Adrenal gland (tissue), 12 donors: ENCODE data around the gene DLGAP4. TPM values are rescaled to one million over a fixed set of nuclear protein-coding genes. Genes with fewer than 3 reads are reported as not detected.
A peak's percentile ranks its signal among the peaks of the same experiment; 100 is the strongest.

Experiments
- DNase-seq, 7 donors: peaks; one replicate each; pipeline ENCODE4 v3.0.0-alpha.2; 2019 to 2020
- H3K27ac ChIP-seq, 5 donors: fragments of 200-600 bp; sonication (generic) in 4 of 5; 1 replicate in 3 of 5; 2 replicates in 2 of 5; pipeline versions ENCODE4 v1.5.1 to v1.8.0; 2016 to 2020; ENCODE audit warnings: mild to moderate bottlenecking in 1 of 5
- H3K27me3 ChIP-seq: fragments of 200-600 bp; 2 replicates; pipeline ENCODE4 v1.8.0; 2021
- H3K36me3 ChIP-seq, 2 donors: fragments of 200-600 bp; replicated peaks in 1 of 2; 1 replicate in 1 of 2; 2 replicates in 1 of 2; pipeline versions ENCODE4 v1.5.1 to v1.8.0; 2018 to 2022
- H3K4me1 ChIP-seq, 2 donors: fragments of 200-600 bp; replicated peaks in 1 of 2; 1 replicate in 1 of 2; 2 replicates in 1 of 2; pipeline versions ENCODE4 v1.5.1 to v1.8.0; 2018 to 2021
- H3K4me3 ChIP-seq, 4 donors: fragments of 200-600 bp; sonication (generic) in 3 of 4; one replicate each; pipeline ENCODE4 v1.5.1; 2016 to 2018
- H3K9me3 ChIP-seq, 3 donors: fragments of 200-600 bp; sonication (generic) in 1 of 3; replicated peaks in 1 of 3; 1 replicate in 2 of 3; 2 replicates in 1 of 3; pipeline versions ENCODE4 v1.5.1 to v1.8.0; 2016 to 2021
- POLR2A ChIP-seq, 2 donors: fragments of 450-650 bp; IDR thresholded peaks; one replicate each; pipeline ENCODE4 v1.6.1; 2017; ENCODE audit warnings: antibody characterized with exemption in 2 of 2, mild to moderate bottlenecking in 2 of 2, moderate library complexity in 1 of 2
- WGBS, 4 donors: extraction: QIAGEN DNeasy Blood & Tissue Kit in 2 of 4; methylation state at CpG; one replicate each; pipeline versions ENCODE4 v1.1.5 to v1.1.7; 2013 to 2017; 5-methylcytosine and 5-hydroxymethylcytosine counted together
- intact Hi-C, 2 donors: fragments of 100-400 bp; cut with DNase I; formaldehyde crosslinking; loops; one replicate each; pipeline versions ENCODE4 v1.14.1 to v1.15.0; 2022 to 2023
- polyA plus RNA-seq, 3 donors: library from polyadenylated mRNA; stranded (reverse); fragments of 200-250 nt in 2 of 3; fragments of 350-450 nt in 1 of 3; fragmentation: Illumina TruSeq in 1 of 3; extraction: RNeasy Lipid Tissue Mini Kit (QIAGEN cat#74804) in 1 of 3; gene quantifications; one replicate each; pipeline ENCODE4 v1.2.3, GENCODE V29; 2013 to 2014
- total RNA-seq, 9 donors: library from RNA; depleted of rRNA in 4 of 9; stranded (reverse); fragments of >200 nt in 4 of 9; fragments of 120-200 nt in 1 of 9; fragmentation: NEBNext Ultra II Directional in 1 of 9; extraction: Animal tissue kit (Norgen Biotek cat#: 25700) in 1 of 9; gene quantifications; one replicate each; pipeline versions ENCODE4 v1.1.0 to v1.2.4, GENCODE V29; 2013 to 2023
- TF ChIP-seq, protein P1 (sequence below), 6 experiments: fragments of 450-650 bp in 4 of 6; fragments of 200-600 bp in 2 of 6; sonication (generic) in 1 of 6; IDR thresholded peaks; 1 replicate in 5 of 6; 2 replicates in 1 of 6; pipeline versions ENCODE4 v1.5.1 to v1.8.0; 2016 to 2021; ENCODE audit warnings: antibody characterized with exemption in 6 of 6, mild to moderate bottlenecking in 2 of 6, moderate library complexity in 1 of 6
- donor health status: healthy with polysubstance abuse.
- donor health status: Bipolar disorder and iron deficiency.
- donor health status: DM: yes; HTN: yes; CAD: no.
- donor health status: DM: no; HTN: no; CAD: no.
- donor health status: DM: no; HTN: no; CAD: no.
- donor health status: DM: yes; HTN: yes; CAD: no.

Gene DLGAP4
- total and polyA plus RNA-seq, 12 donors, result 13.5 to 95.2 (median 64.0) TPM

DNA sequence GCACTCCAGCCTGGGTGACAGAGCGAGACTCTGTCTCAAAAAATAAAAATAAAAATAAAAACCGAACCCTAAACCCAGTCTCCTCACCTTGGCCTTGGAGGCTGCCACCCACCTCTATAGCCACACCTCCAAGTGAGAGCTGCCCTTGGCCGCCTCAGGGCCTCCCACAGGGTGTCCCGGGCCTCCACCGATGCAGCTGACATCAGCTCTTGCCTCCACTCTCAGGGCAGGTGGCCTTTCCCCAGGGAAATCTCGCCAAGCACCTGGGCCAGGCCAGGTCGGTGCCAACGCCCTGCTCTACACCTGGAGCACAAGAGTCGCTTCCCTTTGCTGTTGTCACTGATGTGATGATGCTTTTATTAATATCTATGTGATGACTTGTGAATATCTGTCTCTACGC is 226.2 kb downstream of the DLGAP4 start:
- peaks cover 0 to 6% of the 10 kb centered on the region in 2 donors for H3K4me1 ChIP-seq
- H3K27me3 ChIP-seq, result no peaks in the 10 kb centered on the region
- peaks cover 0 to 5% of the 10 kb centered on the region in 2 donors for H3K36me3 ChIP-seq
- TF ChIP-seq POLR2A (IDR thresholded peaks at IDR 0.05), result no peak
- TF ChIP-seq, protein P1, sequence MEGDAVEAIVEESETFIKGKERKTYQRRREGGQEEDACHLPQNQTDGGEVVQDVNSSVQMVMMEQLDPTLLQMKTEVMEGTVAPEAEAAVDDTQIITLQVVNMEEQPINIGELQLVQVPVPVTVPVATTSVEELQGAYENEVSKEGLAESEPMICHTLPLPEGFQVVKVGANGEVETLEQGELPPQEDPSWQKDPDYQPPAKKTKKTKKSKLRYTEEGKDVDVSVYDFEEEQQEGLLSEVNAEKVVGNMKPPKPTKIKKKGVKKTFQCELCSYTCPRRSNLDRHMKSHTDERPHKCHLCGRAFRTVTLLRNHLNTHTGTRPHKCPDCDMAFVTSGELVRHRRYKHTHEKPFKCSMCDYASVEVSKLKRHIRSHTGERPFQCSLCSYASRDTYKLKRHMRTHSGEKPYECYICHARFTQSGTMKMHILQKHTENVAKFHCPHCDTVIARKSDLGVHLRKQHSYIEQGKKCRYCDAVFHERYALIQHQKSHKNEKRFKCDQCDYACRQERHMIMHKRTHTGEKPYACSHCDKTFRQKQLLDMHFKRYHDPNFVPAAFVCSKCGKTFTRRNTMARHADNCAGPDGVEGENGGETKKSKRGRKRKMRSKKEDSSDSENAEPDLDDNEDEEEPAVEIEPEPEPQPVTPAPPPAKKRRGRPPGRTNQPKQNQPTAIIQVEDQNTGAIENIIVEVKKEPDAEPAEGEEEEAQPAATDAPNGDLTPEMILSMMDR (IDR thresholded peaks at IDR 0.05), result no peak
- no peak overlapping the region for H3K4me3 ChIP-seq
- intact Hi-C loops, result no loop called here
- peak overlapping the region in 1 of 5 donors; percentile 41 for H3K27ac ChIP-seq
- H3K9me3 ChIP-seq, result no peaks in the 10 kb centered on the region
- peak in 2 of 7 donors; percentile 19 to 23 for DNase-seq
- 82 to 83% (median 83%) methylated on average over 7 to 10 of the region's 10 CpGs for WGBS, 4 donors

GRCh38 chr20:36532822-36533221 is 226.7 kb downstream of the DLGAP4 start:
- Histone ChIP-seq H3K36me3 (peaks cover 0 to under 1% of the 10 kb centered on the region in 2 donors), H3K4me3 (no peak overlapping the region), H3K9me3 (no peaks in the 10 kb centered on the region), H3K27me3 (no peaks in the 10 kb centered on the region), H3K27ac (peak overlapping the region in 1 of 5 donors; percentile 41), H3K4me1 (peaks cover 0 to 4% of the 10 kb centered on the region in 2 donors)
- DNase-seq, result peak in 3 of 7 donors; percentile 23 to 36 (median 24)
- no peak for TF ChIP-seq POLR2A (IDR thresholded peaks at IDR 0.05)
- TF ChIP-seq, protein P1 (IDR thresholded peaks at IDR 0.05), result no peak
- WGBS, 4 donors, result 56 to 100% (median 69%) methylated on average over 1 to 3 of the region's 3 CpGs
- intact Hi-C loops, result no loop called here

DNA sequence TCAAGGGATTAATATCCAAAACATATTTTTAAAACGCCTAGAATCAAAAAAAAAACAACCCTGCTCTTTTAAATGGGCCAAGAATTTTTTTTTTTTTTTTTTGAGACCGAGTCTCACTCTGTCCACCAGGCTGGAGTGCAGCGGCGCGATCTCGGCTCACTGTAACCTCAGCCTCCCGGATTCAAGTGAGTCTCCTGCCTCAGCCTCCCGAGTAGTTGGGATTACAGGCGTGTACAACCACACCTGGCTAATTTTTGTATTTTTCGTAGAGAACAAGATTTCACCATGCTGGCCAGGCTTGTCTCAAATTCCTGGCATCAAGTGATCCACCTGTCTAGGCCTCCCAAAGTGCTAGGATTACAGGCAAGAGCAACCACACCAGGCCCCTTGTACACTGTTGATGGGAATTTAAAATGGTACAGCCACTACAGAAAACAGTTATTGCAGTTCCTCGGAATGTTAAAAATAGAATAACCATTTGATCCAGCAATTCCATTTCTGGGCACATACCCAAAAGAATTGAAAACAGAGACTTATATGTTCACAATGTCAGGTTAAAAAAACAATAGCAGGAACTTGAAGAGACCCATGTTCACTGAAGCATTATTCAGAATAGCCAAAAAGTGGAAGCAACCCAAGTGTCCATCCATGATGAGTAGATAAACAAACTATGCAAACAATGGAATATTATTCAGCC is 232.0 kb downstream of the DLGAP4 start:
- intact Hi-C loops, result no loop called here
- no peak overlapping the region for H3K4me3 ChIP-seq
- peak in 1 of 7 donors; percentile 22 for DNase-seq
- 74 to 79% (median 77%) methylated on average over 11 of the region's 11 CpGs for WGBS, 4 donors
- H3K27ac ChIP-seq, result peak overlapping the region in 2 of 5 donors; percentile 2 to 41
- H3K4me1 ChIP-seq, result peaks cover 15 to 31% of the 10 kb centered on the region in 2 donors
- H3K36me3 ChIP-seq, result no peaks in the 10 kb centered on the region
- no peaks in the 10 kb centered on the region for H3K27me3 ChIP-seq
- TF ChIP-seq POLR2A (IDR thresholded peaks at IDR 0.05), result no peak
- TF ChIP-seq, protein P1 (IDR thresholded peaks at IDR 0.05), result peak in 1 of 6 experiments; percentile 3
- H3K9me3 ChIP-seq, result no peaks in the 10 kb centered on the region

GRCh38 chr20:36540551-36541211 is 234.5 kb downstream of the DLGAP4 start:
- DNase-seq, result peak in 3 of 7 donors; percentile 38 to 57 (median 52)
- Histone ChIP-seq H3K4me3 (peak overlapping the region in 2 of 4 donors; percentile 77 to 95), H3K27me3 (no peaks in the 10 kb centered on the region), H3K9me3 (no peaks in the 10 kb centered on the region), H3K27ac (peak overlapping the region in 4 of 5 donors; percentile 91 to 98 (median 95)), H3K4me1 (peaks cover 34 to 56% of the 10 kb centered on the region in 2 donors), H3K36me3 (peaks cover 0 to 9% of the 10 kb centered on the region in 2 donors)
- 46 to 74% (median 55%) methylated on average over 17 to 41 of the region's 41 CpGs for WGBS, 4 donors
- intact Hi-C loops, result no loop called here
- TF ChIP-seq, protein P1 (IDR thresholded peaks at IDR 0.05), result no peak
- no peak for TF ChIP-seq POLR2A (IDR thresholded peaks at IDR 0.05)
